Naive thymus-derived CD4-positive, alpha-beta T cell (primary cell): ENCODE data around the gene KIF26B. TPM values are rescaled to one million over a fixed set of nuclear protein-coding genes. Genes with fewer than 3 reads are reported as not detected.

ENCODE experiments used
- ATAC-seq: fragments of 150-1000 bp; cut with Tn5 transposase; 2 replicates; pipeline ENCODE4 v1.10.0; 2021; ENCODE audit warnings: mild to moderate bottlenecking, moderate library complexity
- CTCF ChIA-PET: fragments of 350-600 bp; sonication (Branson Sonifier 250); formaldehyde crosslinking; loops from one replicate; lab custom pipeline; 2021; ENCODE audit warnings: antibody characterized with exemption; lab: Charles Lee
- POLR2A ChIA-PET: fragments of 350-600 bp; sonication (Branson Sonifier 250); formaldehyde crosslinking; loops from one replicate; lab custom pipeline; 2021; ENCODE audit warnings: antibody characterized with exemption, inconsistent platforms; lab: Charles Lee
- DNase-seq, 9 donors: peaks; one replicate each; pipeline versions ENCODE4 v3.0.0 to v3.0.0-alpha.2; 2020 to 2022; ENCODE audit warnings: mixed read lengths in 1 of 9
- H3K27ac ChIP-seq: one replicate; pipeline ENCODE4 v1.7.0; 2013; ENCODE audit warnings: mild to moderate bottlenecking, low read depth, low read length, moderate library complexity
- H3K27me3 ChIP-seq, 2 donors: one replicate each; pipeline ENCODE4 v1.7.0; 2013; ENCODE audit warnings: low read length in 2 of 2, mild to moderate bottlenecking in 2 of 2, moderate library complexity in 2 of 2; ENCODE audit not compliant: control insufficient read depth in 2 of 2, insufficient read depth in 2 of 2
- H3K36me3 ChIP-seq, 3 experiments: 1 replicate in 2 of 3; 2 replicates in 1 of 3; pipeline ENCODE4 v1.7.0; 2013; ENCODE audit warnings: low read length in 3 of 3, mild to moderate bottlenecking in 3 of 3, moderate library complexity in 1 of 3; ENCODE audit not compliant: insufficient read depth in 3 of 3, control insufficient read depth in 2 of 3
- H3K4me1 ChIP-seq, 2 donors: one replicate each; pipeline ENCODE4 v1.7.0; 2013; ENCODE audit warnings: low read length in 2 of 2, mild to moderate bottlenecking in 2 of 2, moderate library complexity in 1 of 2; ENCODE audit not compliant: control insufficient read depth in 2 of 2, insufficient read depth in 2 of 2
- H3K4me3 ChIP-seq: 2 replicates; pipeline ENCODE4 v1.7.0; 2013; ENCODE audit warnings: mild to moderate bottlenecking, low read length
- H3K9me3 ChIP-seq, 3 experiments: 1 replicate in 2 of 3; 2 replicates in 1 of 3; pipeline ENCODE4 v1.7.0; 2013; ENCODE audit warnings: low read length in 3 of 3; ENCODE audit not compliant: control insufficient read depth in 2 of 3
- H3K27ac Mint-ChIP-seq, 9 donors: one replicate each; pipeline ENCODE4 v1.8.0; 2020 to 2022; ENCODE audit warnings: mixed read lengths in 9 of 9, mild to moderate bottlenecking in 8 of 9, moderate library complexity in 5 of 9, inconsistent platforms in 2 of 9
- H3K27me3 Mint-ChIP-seq, 5 donors: one replicate each; pipeline ENCODE4 v1.8.0; 2021 to 2022; ENCODE audit warnings: mixed read lengths in 5 of 5, mild to moderate bottlenecking in 1 of 5
- H3K36me3 Mint-ChIP-seq, 5 donors: one replicate each; pipeline ENCODE4 v1.8.0; 2020 to 2022; ENCODE audit warnings: mixed read lengths in 5 of 5, mild to moderate bottlenecking in 3 of 5, inconsistent platforms in 1 of 5
- H3K4me1 Mint-ChIP-seq, 7 donors: one replicate each; pipeline ENCODE4 v1.8.0; 2020 to 2022; ENCODE audit warnings: mixed read lengths in 7 of 7, mild to moderate bottlenecking in 3 of 7, inconsistent platforms in 1 of 7
- H3K4me3 Mint-ChIP-seq, 10 donors: one replicate each; pipeline ENCODE4 v1.8.0; 2020 to 2022; ENCODE audit warnings: mild to moderate bottlenecking in 10 of 10, mixed read lengths in 10 of 10, moderate library complexity in 6 of 10, inconsistent platforms in 2 of 10
- H3K9me3 Mint-ChIP-seq, 11 donors: one replicate each; pipeline ENCODE4 v1.8.0; 2020 to 2022; ENCODE audit warnings: mixed read lengths in 11 of 11, mild to moderate bottlenecking in 4 of 11, inconsistent platforms in 1 of 11, moderate library complexity in 1 of 11
- intact Hi-C, 2 donors: fragments of 100-400 bp; cut with micrococcal nuclease; formaldehyde crosslinking; loops; one replicate each; pipeline ENCODE4 v1.15.1; 2023
- polyA plus RNA-seq, 2 donors: library from polyadenylated mRNA; unstranded; fragments of 300-500 nt; fragmentation: Illumina TruSeq; gene quantifications; one replicate each; pipeline ENCODE4 v1.2.3, GENCODE V29; 2021
- total RNA-seq, 6 experiments: library from RNA in 5 of 6; stranded (reverse) in 5 of 6; gene quantifications; 1 replicate in 5 of 6; 2 replicates in 1 of 6; pipeline ENCODE4 v1.2.3 and lab custom pipeline; 2021 to 2026

KIF26B gene
- total and polyA plus RNA-seq, 7 experiments from 2014 or later = 0.06 to 0.24 (median 0.21) TPM; not detected in 4

- Histone ChIP-seq H3K4me1 (no peaks in the 10 kb centered on the region), H3K27me3 (no peaks in the 10 kb centered on the region), H3K27ac (no peak overlapping the region), H3K9me3 (no peaks in the 10 kb centered on the region), H3K4me3 (no peak overlapping the region), H3K36me3 (no peaks in the 10 kb centered on the region)
- intact Hi-C loops = no loop called here
- ATAC-seq (no peak), DNase-seq (no peak)
- Mint-ChIP-seq H3K4me1 (no peaks in the 10 kb centered on the region), H3K9me3 (peaks cover 0 to 2% (median 0%) of the 10 kb centered on the region in 11 donors), H3K36me3 (no peaks in the 10 kb centered on the region), H3K27ac (no peak overlapping the region), H3K27me3 (peaks cover 0 to 6% (median 0%) of the 10 kb centered on the region in 5 donors), H3K4me3 (no peak overlapping the region)
- ChIA-PET CTCF (no interaction called here), POLR2A (no interaction called here)
Observed at GRCh38 chr1:245221805-245222204, 67.0 kb downstream of the KIF26B start.

- CTCF ChIA-PET = no interaction called here
- H3K9me3 ChIP-seq = no peaks in the 10 kb centered on the region
- Mint-ChIP-seq H3K4me1 (no peaks in the 10 kb centered on the region), H3K9me3 (peaks cover 0 to 3% (median 0%) of the 10 kb centered on the region in 11 donors), H3K36me3 (no peaks in the 10 kb centered on the region), H3K27ac (no peak overlapping the region), H3K4me3 (no peak overlapping the region), H3K27me3 (peaks cover 0 to 6% (median 0%) of the 10 kb centered on the region in 5 donors)
- H3K4me3 ChIP-seq = no peak overlapping the region
- ATAC-seq (no peak), DNase-seq (no peak)
- no peak overlapping the region for H3K27ac ChIP-seq
- no peaks in the 10 kb centered on the region for H3K36me3 ChIP-seq
- H3K27me3 ChIP-seq = no peaks in the 10 kb centered on the region
- POLR2A ChIA-PET = no interaction called here
- H3K4me1 ChIP-seq = no peaks in the 10 kb centered on the region
- intact Hi-C loops = no loop called here
Observed at GRCh38 chr1:245222931-245223595, 68.3 kb downstream of the KIF26B start.

DNA sequence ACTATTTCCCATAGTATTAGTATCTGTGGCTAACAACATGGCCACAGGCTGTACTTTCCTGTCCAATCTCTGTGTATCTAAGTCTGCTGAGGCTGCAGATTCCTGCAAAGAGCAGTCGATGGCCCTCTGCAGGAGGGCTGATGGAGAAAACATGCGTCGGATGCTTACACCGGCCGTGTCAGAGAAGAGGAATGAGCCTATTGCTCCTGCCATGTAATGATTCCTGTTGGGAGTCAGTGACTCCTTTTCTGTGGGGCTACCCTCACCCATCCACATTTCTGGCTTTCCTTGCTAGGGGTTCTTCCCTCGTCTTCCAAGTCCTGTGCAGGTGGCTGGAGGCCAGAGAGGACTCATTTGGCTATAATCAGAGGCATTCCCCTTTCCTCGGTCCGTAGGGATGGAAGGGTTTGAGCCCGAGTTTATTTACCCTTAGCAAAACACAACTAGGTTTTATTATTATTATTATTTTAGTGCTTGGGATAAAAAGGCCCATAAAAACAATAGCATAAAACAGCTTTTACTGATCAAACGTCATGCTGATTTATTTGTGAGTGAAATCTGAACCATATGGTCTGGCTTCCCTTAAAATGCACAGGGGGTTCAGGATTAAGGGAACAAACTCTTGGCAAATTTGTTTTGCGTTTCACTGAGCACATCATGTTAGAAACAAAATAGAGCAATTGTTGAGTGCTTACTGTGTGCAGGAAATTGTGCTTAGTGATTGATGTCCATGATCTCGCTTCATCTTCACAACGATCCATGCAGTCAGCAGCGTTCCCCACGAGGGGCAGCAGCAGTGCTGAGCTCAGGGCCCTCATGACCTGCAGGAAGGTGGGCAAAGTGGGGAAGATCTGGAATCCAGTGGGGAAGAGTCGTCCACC is 70.8 kb downstream of the KIF26B start:
- POLR2A ChIA-PET = no interaction called here
- H3K27me3 Mint-ChIP-seq = peaks cover 0 to 6% (median 0%) of the 10 kb centered on the region in 5 donors
- H3K4me3 ChIP-seq = no peak overlapping the region
- no peaks in the 10 kb centered on the region for H3K36me3 Mint-ChIP-seq
- no peaks in the 10 kb centered on the region for H3K4me1 Mint-ChIP-seq
- H3K9me3 ChIP-seq = no peaks in the 10 kb centered on the region
- H3K27ac ChIP-seq = no peak overlapping the region
- H3K27me3 ChIP-seq = no peaks in the 10 kb centered on the region
- no peak overlapping the region for H3K4me3 Mint-ChIP-seq
- H3K4me1 ChIP-seq = no peaks in the 10 kb centered on the region
- intact Hi-C loops = no loop called here
- H3K27ac Mint-ChIP-seq = no peak overlapping the region
- peaks cover 0 to 4% (median 0%) of the 10 kb centered on the region in 11 donors for H3K9me3 Mint-ChIP-seq
- CTCF ChIA-PET = no interaction called here
- no peaks in the 10 kb centered on the region for H3K36me3 ChIP-seq
- DNase-seq (no peak), ATAC-seq (no peak)

DNA sequence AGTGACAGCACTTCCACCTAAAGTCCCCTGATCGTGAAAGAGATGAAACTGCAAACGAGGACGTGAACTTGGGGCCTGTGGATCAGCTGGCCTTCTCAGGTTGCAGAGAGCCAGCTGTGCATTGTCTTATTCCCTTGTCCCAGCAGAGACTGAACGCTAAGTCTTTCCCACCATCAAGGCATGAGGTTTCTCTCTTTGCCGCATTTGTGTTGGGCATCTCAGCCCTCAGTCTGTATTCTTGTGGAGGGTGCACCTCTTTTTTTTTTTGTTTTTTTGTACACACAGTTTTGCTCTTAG is 71.4 kb downstream of the KIF26B start:
- Mint-ChIP-seq H3K4me1 (no peaks in the 10 kb centered on the region), H3K4me3 (no peak overlapping the region), H3K9me3 (peaks cover 0 to 6% (median 0%) of the 10 kb centered on the region in 11 donors), H3K27ac (no peak overlapping the region), H3K36me3 (no peaks in the 10 kb centered on the region), H3K27me3 (peaks cover 0 to 6% (median 0%) of the 10 kb centered on the region in 5 donors)
- Histone ChIP-seq H3K27ac (no peak overlapping the region), H3K4me1 (no peaks in the 10 kb centered on the region), H3K36me3 (no peaks in the 10 kb centered on the region), H3K9me3 (no peaks in the 10 kb centered on the region), H3K27me3 (no peaks in the 10 kb centered on the region), H3K4me3 (no peak overlapping the region)
- no peak for ATAC-seq
- intact Hi-C loops = no loop called here
- DNase-seq = no peak
- POLR2A ChIA-PET = no interaction called here
- CTCF ChIA-PET = no interaction called here

GRCh38 chr1:245229051-245229450 is 74.3 kb downstream of the KIF26B start:
- no peak overlapping the region for H3K4me3 ChIP-seq
- intact Hi-C loops = no loop called here

GRCh38 chr1:245232931-245233330 is 78.1 kb downstream of the KIF26B start:
- no peak for ATAC-seq
- H3K4me3 Mint-ChIP-seq = no peak overlapping the region
- peaks cover 0 to 4% (median 0%) of the 10 kb centered on the region in 11 donors for H3K9me3 Mint-ChIP-seq
- Histone ChIP-seq H3K36me3 (no peaks in the 10 kb centered on the region), H3K9me3 (no peaks in the 10 kb centered on the region), H3K27me3 (no peaks in the 10 kb centered on the region), H3K27ac (no peak overlapping the region), H3K4me1 (no peaks in the 10 kb centered on the region), H3K4me3 (no peak overlapping the region)
- DNase-seq = no peak
- no peak overlapping the region for H3K27ac Mint-ChIP-seq
- H3K27me3 Mint-ChIP-seq = peaks cover 0 to 21% (median 12%) of the 10 kb centered on the region in 5 donors
- CTCF ChIA-PET = no interaction called here
- H3K4me1 Mint-ChIP-seq = no peaks in the 10 kb centered on the region
- intact Hi-C loops = no loop called here
- no peaks in the 10 kb centered on the region for H3K36me3 Mint-ChIP-seq
- POLR2A ChIA-PET = no interaction called here

More at GRCh38 chr1:245229051-245229450, 74.3 kb downstream of the KIF26B start:
- no peaks in the 10 kb centered on the region for H3K4me1 ChIP-seq
- POLR2A ChIA-PET = no interaction called here
- Mint-ChIP-seq H3K27me3 (peaks cover 0 to 6% (median 4%) of the 10 kb centered on the region in 5 donors), H3K9me3 (peaks cover 0 to 6% (median 0%) of the 10 kb centered on the region in 11 donors), H3K4me1 (no peaks in the 10 kb centered on the region), H3K27ac (no peak overlapping the region), H3K36me3 (no peaks in the 10 kb centered on the region), H3K4me3 (no peak overlapping the region)
- no peak for DNase-seq
- no peaks in the 10 kb centered on the region for H3K27me3 ChIP-seq
- H3K9me3 ChIP-seq = no peaks in the 10 kb centered on the region
- ATAC-seq = no peak
- no peaks in the 10 kb centered on the region for H3K36me3 ChIP-seq
- CTCF ChIA-PET = no interaction called here
- no peak overlapping the region for H3K27ac ChIP-seq
